Endodermal cell (in vitro differentiated cells): ENCODE results near the gene LRFN4. TPM values are rescaled to one million over a fixed set of nuclear protein-coding genes. Genes with fewer than 3 reads are reported as not detected.

ENCODE experiments used
- DNase-seq: peaks from one replicate; pipeline ENCODE4 v3.0.0-alpha.2; 2017
- H3K27ac ChIP-seq: 2 replicates; pipeline ENCODE4 v1.5.1; 2013; ENCODE audit warnings: mild to moderate bottlenecking, low read depth, low read length, moderate library complexity
- H3K27me3 ChIP-seq: 2 replicates; pipeline ENCODE4 v1.6.1; 2013; ENCODE audit warnings: mild to moderate bottlenecking, low read length, moderate library complexity; ENCODE audit not compliant: insufficient read depth, control insufficient read depth, poor library complexity, severe bottlenecking
- H3K36me3 ChIP-seq: 2 replicates; pipeline ENCODE4 v1.7.0; 2013; ENCODE audit warnings: mild to moderate bottlenecking, low read length, moderate library complexity; ENCODE audit not compliant: control insufficient read depth, insufficient read depth
- H3K4me1 ChIP-seq: one replicate; pipeline ENCODE4 v1.7.0; 2013; ENCODE audit warnings: low read length; ENCODE audit not compliant: control insufficient read depth, insufficient read depth
- H3K4me3 ChIP-seq: 2 replicates; pipeline ENCODE4 v1.5.1; 2013; ENCODE audit warnings: mild to moderate bottlenecking, low read length, moderate library complexity
- H3K9ac ChIP-seq: 2 replicates; pipeline ENCODE4 v1.6.1; 2013; ENCODE audit warnings: mild to moderate bottlenecking, low read length, moderate library complexity; ENCODE audit not compliant: poor library complexity, severe bottlenecking; ENCODE audit errors: extremely low read depth
- H3K9me3 ChIP-seq: 2 replicates; pipeline ENCODE4 v1.6.1; 2013; ENCODE audit warnings: mild to moderate bottlenecking, low read length, moderate library complexity; ENCODE audit not compliant: control insufficient read depth
- H3K27ac Mint-ChIP-seq: 2 replicates; pipeline ENCODE4 v1.8.0; 2020; ENCODE audit warnings: mixed read lengths
- H3K27me3 Mint-ChIP-seq: 2 replicates; pipeline ENCODE4 v1.8.0; 2021; ENCODE audit warnings: mild to moderate bottlenecking, mixed read lengths; ENCODE audit not compliant: insufficient read depth
- H3K36me3 Mint-ChIP-seq: 2 replicates; pipeline ENCODE4 v1.8.0; 2020; ENCODE audit warnings: low read depth, mixed read lengths
- H3K4me1 Mint-ChIP-seq: 2 replicates; pipeline ENCODE4 v1.8.0; 2020; ENCODE audit warnings: mixed read lengths
- H3K4me3 Mint-ChIP-seq: 2 replicates; pipeline ENCODE4 v1.8.0; 2020; ENCODE audit warnings: mild to moderate bottlenecking, moderate library complexity, mixed read lengths
- H3K9me3 Mint-ChIP-seq: 2 replicates; pipeline ENCODE4 v1.8.0; 2020; ENCODE audit warnings: mild to moderate bottlenecking, mixed read lengths
- CTCF ChIP-seq: fragments of 200-600 bp; sonication (generic); conservative IDR thresholded peaks from 2 replicates; pipeline ENCODE4 v1.5.0; 2021; ENCODE audit warnings: antibody characterized with exemption, mild to moderate bottlenecking
- WGBS, 2 experiments: methylation state at CpG; one replicate each; pipeline versions ENCODE4 v1.1.5 to v1.1.7; 2013; ENCODE audit warnings: missing lambda C conversion rate in 2 of 2, mixed read lengths in 1 of 2; ENCODE audit not compliant: insufficient coverage in 1 of 2, insufficient read length in 1 of 2; 5-methylcytosine and 5-hydroxymethylcytosine counted together
- total RNA-seq, 2 donors: library from RNA; stranded (reverse); fragmentation: NEBNext Ultra II Directional in 1 of 2; extraction: Animal tissue kit (Norgen Biotek cat#: 25700) in 1 of 2; gene quantifications; 2 replicates in 1 of 2; 3 replicates in 1 of 2; pipeline ENCODE4 v1.2.1, GENCODE V29; 2021

Gene LRFN4
- total RNA-seq, 2 donors from 2014 or later, result 23.2 to 26.2 TPM

GRCh38 chr11:66854231-66854661, 2.6 kb upstream of the LRFN4 start:
- Histone ChIP-seq H3K9me3 (no peaks in the 10 kb centered on the region), H3K4me3 (no peak overlapping the region), H3K27ac (no peak overlapping the region), H3K4me1 (no peaks in the 10 kb centered on the region), H3K36me3 (no peaks in the 10 kb centered on the region), H3K9ac (no peak overlapping the region), H3K27me3 (no peaks in the 10 kb centered on the region)
- no peak for TF ChIP-seq CTCF
- Mint-ChIP-seq H3K4me1 (peaks cover 4% of the 10 kb centered on the region), H3K27ac (no peak overlapping the region), H3K27me3 (no peaks in the 10 kb centered on the region), H3K36me3 (no peaks in the 10 kb centered on the region), H3K4me3 (no peak overlapping the region), H3K9me3 (no peaks in the 10 kb centered on the region)
- 95% methylated on average over 10 to 12 of the region's 12 CpGs for WGBS, 2 experiments
- DNase-seq, result peak; percentile 34

- no peak for DNase-seq
- no peak overlapping the region for H3K4me3 Mint-ChIP-seq
- 94 to 98% methylated on average over 12 to 15 of the region's 15 CpGs for WGBS, 2 experiments
- no peaks in the 10 kb centered on the region for H3K36me3 Mint-ChIP-seq
- H3K27me3 Mint-ChIP-seq, result no peaks in the 10 kb centered on the region
- H3K4me1 Mint-ChIP-seq, result peaks cover 4% of the 10 kb centered on the region
- no peak overlapping the region for H3K27ac ChIP-seq
- H3K27ac Mint-ChIP-seq, result no peak overlapping the region
- H3K4me1 ChIP-seq, result no peaks in the 10 kb centered on the region
- H3K27me3 ChIP-seq, result no peaks in the 10 kb centered on the region
- TF ChIP-seq CTCF, result no peak
- no peaks in the 10 kb centered on the region for H3K36me3 ChIP-seq
- H3K9ac ChIP-seq, result no peak overlapping the region
- H3K4me3 ChIP-seq, result no peak overlapping the region
- H3K9me3 ChIP-seq, result no peaks in the 10 kb centered on the region
- no peaks in the 10 kb centered on the region for H3K9me3 Mint-ChIP-seq
Measured at GRCh38 chr11:66854729-66855211, 2.1 kb upstream of the LRFN4 start.

- WGBS, 2 experiments, result 7 to 26% methylated on average over 11 to 51 of the region's 51 CpGs
- H3K27ac ChIP-seq, result peak overlapping the region; percentile 80
- H3K4me3 ChIP-seq, result peak overlapping the region; percentile 83
- Mint-ChIP-seq H3K36me3 (no peaks in the 10 kb centered on the region), H3K4me1 (peaks cover 4% of the 10 kb centered on the region), H3K27me3 (no peaks in the 10 kb centered on the region), H3K9me3 (no peaks in the 10 kb centered on the region), H3K4me3 (peak overlapping the region; percentile 72), H3K27ac (peak overlapping the region; percentile 88)
- no peaks in the 10 kb centered on the region for H3K36me3 ChIP-seq
- no peaks in the 10 kb centered on the region for H3K27me3 ChIP-seq
- H3K9ac ChIP-seq, result peak overlapping the region; percentile 52
- DNase-seq, result peak; percentile 98
- H3K9me3 ChIP-seq, result no peaks in the 10 kb centered on the region
- no peaks in the 10 kb centered on the region for H3K4me1 ChIP-seq
- TF ChIP-seq CTCF, result no peak
Measured at GRCh38 chr11:66855574-66856495, 1.0 kb upstream of the LRFN4 start.
